NCI-H2196 treated with DMSO at 0.1 percent for 48 hours (cell line): Measurements from ENCODE around the gene COQ8A.
"Not testable (repeated sequence)": the region's sequence is repeated elsewhere in the genome, so short reads cannot be mapped to it uniquely, and the experiment has no call there.

Source experiments
- DNase-seq: peaks from one replicate; lab custom pipeline; 2025; ENCODE audit not compliant: unreplicated experiment; lab: John Stamatoyannopoulos, UW

COQ8A gene

DNA sequence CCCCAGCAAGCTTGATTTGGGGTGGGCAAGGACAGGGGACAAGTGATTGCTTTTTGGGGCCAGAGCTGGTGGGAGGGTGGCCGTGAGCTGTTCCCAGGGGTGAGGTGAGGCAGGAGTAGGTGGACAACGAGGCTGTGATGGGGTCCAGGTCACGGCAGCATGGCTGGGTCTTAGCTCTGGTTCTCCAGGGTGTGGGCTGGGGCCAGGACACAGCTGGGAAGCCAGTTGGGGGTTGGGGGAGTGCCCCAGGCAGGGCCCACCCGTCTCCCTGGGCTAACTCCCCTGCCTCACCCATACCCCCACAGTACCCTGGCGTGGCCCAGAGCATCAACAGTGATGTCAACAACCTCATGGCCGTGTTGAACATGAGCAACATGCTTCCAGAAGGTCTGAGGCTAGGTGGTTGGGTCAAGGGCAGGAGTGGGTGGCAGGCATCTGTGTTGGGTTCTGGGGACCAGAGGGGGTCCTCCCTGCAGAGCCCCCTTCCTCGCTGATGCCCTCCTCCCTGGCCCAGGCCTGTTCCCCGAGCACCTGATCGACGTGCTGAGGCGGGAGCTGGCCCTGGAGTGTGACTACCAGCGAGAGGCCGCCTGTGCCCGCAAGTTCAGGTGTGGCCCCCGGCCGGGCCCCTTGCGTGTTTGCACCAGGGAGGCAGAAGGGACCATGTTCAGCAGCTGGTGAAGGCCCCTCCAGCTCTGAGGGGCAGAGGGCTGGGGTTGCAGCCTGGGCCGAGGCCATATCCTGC, 43.3 kb downstream of the COQ8A start:
- DNase-seq = no peak

GRCh38 chr1:226983992-226984364, 43.9 kb downstream of the COQ8A start:
- DNase-seq = no peak

GRCh38 chr1:226984521-226985238, 44.6 kb downstream of the COQ8A start:
- DNase-seq = no peak

GRCh38 chr1:226985239-226985838, 45.2 kb downstream of the COQ8A start:
- no peak for DNase-seq

DNA sequence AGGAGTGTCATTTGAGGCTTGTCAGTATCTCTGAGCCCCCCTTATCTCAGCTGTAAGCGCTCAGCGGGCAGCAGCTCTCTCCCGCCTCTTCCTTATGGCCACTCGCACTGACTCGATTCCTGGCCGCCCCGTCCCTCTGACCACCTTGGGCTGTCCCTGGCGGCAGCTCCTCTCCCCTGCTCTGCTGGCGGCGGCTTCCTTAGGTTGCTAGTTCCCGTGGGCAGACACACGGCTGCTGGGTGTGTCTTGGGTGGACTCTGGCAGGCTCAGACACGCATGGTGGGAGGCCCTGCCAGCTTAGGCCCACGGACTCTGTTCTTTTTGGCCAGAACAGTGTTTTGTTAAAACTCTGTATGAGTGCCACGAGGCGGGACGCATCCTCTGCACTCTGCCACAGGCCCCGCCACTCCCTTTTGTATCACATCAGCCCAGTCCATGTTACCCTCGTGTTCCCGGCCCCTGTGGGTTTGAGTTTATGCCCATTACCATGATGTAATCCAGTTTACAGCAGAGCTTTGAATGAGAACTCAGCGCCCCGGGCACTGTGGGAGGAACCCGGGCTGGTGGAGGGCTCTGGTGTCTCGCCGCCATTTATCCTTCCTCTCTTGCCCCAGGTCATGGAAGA, 45.9 kb downstream of the COQ8A start:
- no peak for DNase-seq

- DNase-seq = no peak
Observed at GRCh38 chr1:226986496-226987178, 46.5 kb downstream of the COQ8A start.

DNA sequence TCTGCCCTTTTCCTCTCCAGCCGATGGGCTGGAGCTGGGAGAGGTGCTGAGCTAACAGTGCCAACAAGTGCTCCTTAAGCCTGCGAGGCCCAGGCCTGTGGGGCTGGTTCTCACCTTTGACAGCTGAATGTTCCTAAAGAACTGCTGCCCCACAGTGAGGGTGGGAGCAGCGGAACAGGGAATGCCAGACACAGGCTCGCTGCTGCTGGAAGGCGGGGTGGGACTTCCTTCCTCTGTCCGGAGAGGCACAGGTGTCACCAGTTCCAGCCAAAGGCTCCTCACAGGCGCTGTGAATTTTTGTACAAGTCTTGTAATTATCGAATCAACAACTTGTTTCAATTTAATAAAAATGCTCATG, 47.1 kb downstream of the COQ8A start:
- no peak for DNase-seq

- DNase-seq = no peak
Observed at GRCh38 chr1:226987623-226988333, 47.7 kb downstream of the COQ8A start.

DNA sequence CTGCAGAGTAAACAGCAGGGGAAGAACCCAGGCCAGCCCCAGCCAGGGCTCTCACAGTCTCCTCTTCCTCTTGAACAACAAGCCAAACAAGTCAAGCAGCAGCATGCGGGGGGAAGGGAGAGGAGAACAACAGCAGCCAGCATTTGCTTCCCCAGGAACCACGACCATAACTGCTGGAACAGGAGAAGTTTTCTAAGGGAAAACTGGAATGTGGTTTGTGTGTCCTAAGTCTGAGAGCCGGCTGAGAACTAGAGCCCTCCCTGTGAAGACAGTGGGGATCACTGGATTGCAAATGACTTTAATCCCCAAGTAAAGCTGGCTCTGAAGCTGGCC, 48.2 kb downstream of the COQ8A start:
- no peak for DNase-seq

- DNase-seq = no peak
Observed at GRCh38 chr1:226989085-226989920, 49.2 kb downstream of the COQ8A start.

DNA sequence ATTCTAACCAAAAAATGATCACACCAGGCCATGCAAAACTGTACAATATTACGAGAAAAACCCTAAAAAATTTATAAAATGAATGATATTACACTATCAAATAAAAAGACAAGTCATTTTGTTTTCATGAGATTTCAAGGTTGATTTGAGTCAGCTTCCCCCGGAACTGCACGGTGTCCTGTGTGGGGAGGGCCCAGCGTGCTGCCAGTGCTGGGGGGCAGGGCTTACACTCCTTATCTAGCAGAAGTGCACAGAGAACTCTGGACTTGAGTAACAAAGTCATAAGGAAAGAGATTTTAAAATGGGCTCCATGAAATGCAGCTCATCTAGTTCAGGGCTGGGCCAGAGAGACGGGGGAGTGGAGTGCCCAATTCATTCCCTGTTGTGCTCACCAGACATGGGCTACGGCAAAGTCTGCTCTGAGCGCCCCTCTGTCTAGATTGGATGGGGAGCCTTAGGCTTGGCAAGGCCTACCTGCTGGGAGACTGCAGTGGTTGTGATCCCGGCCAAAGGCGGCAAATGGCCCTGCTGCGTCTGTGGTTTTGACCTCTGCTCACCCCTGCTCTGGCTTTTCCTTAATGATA, 50.1 kb downstream of the COQ8A start:
- no peak for DNase-seq

DNA sequence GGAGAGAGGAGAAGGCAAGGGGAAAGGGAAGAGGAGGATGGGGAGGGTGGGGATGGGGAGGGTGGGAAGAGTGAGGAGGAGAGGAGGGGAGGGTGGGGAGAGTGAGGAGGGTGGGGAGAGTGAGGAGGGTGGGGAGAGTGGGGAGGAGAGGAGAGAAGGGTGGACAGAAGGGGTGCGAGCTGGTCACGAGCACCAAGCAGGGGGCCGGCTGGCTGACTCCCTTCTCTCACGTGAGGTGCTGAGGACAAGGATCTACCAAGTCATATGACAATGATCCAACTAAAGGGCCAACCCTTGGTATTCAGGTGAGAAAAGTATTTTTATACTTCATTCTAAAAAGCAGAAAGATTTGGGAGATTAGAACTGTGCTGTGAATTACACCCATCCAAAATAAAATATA, 51.8 kb downstream of the COQ8A start:
- no peak for DNase-seq

GRCh38 chr1:226993814-226994585, 53.9 kb downstream of the COQ8A start:
- no peak for DNase-seq

DNA sequence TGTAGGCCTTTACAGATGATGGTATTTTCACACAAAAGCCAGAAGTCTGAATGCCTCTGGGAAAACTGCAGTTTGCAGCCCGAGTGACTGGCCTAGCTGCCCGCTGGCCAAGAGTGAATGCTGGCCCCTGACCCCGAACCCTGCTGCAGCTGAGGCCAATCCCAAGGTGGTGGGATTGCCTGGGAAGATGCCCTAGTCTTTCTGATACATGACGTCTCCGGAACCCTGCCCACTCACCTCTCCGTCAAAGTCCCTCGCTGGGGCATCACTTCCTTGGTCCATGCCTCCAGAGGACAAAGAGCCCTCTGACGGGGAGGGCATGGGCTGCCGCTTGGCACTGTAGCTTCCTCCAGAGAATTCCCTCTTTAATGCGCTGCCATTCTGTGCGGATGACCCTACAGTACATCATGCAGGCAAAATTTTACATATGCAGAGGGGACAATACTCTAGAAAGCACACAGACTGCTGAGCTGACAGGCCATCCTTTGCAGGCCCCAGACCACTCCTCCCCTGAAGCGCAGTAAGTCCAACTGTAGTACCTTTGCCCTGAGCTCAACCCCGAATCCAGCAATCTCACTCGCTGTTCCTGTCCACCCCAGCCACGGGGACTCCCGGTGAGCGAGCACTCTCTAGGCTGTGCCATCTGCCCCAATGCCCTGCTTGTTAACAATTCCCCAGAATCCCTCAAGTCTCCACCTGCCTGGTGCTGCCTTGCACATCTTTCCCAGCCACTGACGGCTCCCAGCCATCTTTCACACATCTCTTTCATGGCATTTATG, 54.7 kb downstream of the COQ8A start:
- DNase-seq = no peak

DNA sequence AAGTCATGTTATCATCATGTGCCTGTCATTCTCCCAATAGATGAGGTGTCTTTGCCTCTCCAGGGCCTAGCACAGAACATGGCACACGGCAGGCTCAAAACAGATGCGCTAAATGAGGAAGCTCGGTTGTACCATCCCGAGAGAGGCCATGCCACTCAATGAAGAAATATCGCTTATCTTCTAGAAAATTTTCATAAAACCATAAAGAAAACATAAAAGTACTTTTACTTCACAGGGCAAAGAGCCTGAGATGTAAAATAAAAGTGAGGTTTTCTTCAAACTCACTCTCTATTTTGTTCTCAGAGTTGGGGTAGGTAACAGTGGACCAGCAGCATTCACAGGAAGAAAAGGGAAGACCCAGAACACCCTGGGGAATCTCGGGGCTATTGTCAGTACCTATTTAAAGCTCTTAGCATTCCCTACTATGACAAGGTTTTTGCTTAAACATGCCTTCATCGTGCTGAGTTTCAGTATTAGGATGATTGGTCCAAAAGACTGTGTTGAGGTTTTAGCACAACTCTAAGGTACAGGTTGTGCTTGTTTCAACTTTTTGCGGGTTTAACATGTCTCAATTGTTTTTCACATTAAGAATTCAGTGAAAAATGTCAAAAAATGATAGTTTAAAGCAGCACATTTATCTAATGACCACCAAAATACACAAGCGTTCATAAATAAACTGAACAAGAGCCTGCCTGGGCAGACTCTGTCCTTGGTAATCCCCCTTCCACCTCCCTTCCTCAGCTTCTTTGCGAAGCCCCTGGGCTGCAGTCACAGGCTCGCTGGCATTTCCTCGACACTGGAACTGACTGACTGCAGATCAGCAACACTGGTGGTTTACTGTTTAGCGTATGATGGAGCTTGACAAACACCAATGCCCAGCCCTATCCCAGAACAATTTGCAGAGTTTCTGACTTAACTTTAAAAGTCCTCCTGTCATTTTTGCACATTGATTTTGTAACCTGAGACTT, 55.6 kb downstream of the COQ8A start:
- no peak for DNase-seq

GRCh38 chr1:226999579-226999978, 59.5 kb downstream of the COQ8A start:
- DNase-seq = not testable (repeated sequence)

DNA sequence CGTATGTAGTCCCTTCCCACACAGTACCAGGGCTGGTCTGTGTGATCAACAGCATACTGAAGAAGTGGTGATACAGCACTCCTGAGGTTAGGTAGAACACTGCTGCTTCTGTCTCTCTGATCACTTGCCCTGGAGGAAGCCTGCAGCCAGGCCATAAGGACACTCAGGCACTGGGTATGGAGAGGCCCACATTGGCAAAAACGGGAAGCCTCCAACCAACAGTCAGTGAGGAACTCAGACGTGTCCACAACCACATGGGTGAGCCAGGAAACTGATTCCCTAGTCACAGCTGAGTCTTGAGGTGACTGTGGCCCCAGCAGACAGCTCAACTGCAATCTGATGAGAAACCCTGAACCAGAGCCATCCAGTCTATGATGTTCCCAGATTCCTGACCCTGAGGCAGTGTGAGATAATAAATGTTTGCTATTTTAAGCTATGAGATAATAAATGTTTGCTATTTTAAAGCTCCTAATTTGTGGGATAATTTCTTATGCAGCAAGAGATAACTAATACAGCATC, 62.5 kb downstream of the COQ8A start:
- DNase-seq = no peak
